Measurements from ENCODE around the gene ZFC3H1. TPM values are rescaled to one million over a fixed set of nuclear protein-coding genes. Genes with fewer than 3 reads are reported as not detected.

Gene ZFC3H1
- total RNA-seq, 1 donor from 2014 or later: 29.0 TPM

DNA sequence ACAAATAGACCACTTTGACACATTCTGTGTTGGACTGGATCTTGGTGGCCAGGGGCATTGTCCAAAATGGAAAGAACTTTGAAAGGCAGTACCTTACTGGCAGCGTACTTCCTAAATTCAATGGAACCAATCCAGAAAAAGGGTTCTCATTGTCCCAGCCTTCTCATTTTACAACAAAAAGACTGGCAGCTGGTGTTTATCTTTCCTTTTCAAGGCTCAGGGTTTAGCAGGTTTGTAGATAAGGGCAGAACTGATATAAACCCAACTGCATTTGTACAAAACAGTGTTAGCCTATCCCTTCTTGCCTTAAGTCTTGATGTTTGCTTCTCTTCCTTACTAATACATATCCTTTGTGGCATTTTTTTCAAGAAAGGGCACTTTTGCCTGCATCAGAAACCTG is 8.2 kb upstream of the ZFC3H1 start:
- ATAC-seq: no peak

DNA sequence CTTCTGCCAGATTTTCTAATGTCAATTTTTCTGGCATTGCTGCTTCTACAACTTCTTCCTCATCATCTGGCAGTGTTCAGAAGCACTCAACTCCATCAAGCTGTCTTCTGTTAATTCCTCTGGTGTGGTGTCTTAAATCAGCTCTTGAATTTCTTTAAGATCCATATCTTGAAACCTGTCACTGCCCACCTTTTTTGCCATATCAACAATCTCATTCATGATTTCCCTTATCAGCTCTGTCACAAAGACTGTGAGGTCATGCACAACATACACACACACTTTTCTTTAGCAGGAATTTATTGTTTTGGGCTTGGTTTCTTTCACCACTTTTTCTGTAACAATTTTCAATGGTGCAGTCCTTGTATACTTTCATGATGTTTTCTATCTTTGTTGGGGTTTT is 7.7 kb upstream of the ZFC3H1 start:
- no peak for ATAC-seq

DNA sequence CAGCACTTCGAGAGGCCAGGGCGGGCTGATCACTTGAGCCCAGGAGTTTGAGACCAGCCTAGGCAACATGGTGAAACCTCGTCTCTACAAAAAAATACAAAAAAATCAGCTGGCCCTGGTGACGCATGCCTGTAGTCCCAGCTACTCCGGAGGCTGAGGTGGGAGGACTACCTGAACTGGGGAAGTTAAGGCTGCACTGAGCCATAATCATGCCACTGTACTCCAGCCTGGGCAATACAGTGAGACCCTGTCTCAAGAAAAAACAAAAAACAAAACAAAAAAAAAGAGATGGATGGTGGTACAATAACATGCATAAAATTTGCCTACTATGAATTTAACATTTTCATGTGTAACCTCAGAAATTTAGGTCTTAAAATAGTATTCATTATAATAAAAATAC is 2.6 kb upstream of the ZFC3H1 start:
- ATAC-seq: no peak

DNA sequence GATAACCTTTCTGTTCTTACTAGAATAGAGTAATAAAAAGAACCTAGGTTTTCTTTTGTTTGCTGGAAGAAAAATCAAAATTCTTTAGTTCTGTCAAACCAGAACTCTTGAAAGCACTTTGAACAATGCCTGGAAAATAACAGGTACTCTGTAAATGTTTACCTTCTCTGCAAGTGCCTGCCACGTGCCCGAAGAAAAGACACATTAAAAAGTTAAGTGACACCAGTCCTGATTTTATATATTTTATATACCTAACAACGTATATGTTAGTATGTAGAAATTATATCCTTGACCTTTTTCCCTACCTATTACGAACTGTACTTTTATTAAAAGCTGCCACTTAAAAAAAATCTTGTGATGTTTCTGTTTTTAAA is 1.4 kb upstream of the ZFC3H1 start:
- no peak for ATAC-seq

DNA sequence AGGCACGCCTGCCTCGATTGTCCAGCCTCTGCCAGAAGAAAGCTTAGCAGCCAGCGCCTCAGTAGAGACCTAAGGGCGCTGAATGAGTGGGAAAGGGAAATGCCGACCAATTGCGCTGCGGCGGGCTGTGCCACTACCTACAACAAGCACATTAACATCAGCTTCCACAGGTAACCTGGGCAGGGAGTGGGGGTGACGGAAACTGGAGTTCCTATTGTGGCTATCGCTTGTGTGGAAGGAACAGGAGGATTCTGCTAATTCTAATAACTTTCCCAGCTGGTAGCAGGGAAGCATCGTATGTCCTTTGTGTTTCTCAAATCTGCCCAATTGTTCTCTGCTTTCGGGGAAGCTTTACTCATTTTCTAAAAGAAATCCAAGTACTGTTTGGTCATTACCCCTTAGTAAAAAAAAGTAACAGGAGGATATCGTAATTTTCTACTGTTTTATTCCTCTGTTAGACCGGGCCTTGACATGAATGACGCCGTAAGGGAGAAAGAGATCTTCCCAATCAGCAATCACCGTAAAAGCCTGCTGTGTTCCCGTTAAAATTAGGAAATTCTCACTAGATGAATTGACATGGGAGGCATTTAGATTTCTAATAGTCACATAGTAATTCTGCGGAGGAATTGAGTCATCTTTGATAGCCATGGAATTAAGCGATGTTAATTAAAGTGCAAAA is 902 bp upstream of the ZFC3H1 start:
- ATAC-seq: no peak

DNA sequence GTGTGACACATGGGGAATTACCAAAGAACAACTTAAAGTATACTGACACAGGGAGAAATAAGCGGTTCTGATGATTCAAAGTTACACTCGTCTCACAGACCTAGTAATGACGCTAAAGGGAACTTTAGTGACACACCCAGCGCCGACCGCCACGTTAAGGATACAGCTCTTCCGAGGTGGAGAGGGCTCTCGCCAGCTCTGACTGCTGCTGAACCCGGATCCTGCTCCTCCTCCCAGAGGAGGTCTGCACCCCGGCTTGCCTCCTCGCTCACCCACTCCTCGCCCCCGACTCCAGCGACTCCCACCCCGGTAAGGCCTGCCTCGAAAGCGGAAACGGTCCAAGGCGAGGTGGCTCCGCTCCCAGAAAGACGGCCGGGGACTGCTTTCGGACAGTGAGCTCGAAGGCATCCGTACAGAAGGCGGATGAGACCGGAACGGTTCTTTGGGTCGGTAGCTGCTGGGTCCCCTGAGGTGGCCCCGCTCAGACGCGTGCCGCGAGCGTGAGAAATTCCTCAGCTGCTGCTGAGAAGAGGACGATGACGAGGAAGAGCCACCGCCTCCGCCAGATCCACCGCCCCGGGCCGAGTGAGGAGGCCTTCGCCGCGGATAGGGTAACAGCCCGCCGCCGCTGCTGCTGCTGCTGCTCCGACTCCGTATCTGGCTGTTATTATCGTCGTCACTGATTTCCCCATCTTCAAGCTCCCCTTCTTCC is 643 bp downstream of the ZFC3H1 start:
- peak; percentile 71 for ATAC-seq

DNA sequence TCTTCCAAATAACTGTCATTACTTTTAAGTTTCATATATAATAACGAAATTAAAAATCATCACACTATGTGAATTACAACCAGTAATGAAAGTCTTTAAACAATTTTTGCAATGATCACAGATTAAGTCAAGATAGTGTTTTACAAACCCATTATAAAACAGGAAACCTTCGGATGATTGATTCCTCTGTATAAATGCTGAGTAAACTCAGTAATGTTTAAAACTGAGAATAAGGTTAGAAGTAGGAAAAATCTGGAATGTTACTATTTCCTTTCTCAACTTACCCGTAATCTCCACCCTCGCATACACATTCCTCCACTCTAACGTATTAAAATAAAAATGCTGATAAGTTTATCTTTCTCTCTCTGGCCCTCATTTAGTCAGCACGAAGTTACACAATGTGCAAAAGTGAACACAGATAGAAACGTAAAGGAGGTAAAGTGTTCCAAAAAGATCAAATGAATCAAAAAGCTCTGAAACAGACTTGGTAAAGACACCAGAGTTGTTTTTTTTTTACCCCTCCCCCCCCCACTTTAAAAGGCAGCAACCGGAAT is 1.6 kb downstream of the ZFC3H1 start:
- no peak for ATAC-seq

DNA sequence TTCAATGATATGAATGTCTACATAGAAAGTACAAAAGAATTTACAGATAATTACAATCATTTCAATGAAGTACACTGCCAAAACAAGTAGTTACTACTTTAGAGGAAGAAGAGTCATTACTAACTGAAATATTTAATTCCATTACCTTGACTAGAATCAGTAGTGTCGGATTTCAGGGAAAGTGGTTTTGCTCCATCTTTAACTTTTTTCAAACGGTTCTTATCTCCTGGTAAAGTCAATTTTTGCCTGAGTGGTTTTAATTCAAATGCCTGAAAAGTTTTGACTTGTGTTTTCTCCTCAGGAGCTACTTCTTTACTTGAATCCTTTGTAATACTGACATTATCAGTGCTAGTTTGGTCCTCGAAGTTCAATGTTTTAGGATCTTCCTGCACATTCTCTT is 6.9 kb downstream of the ZFC3H1 start:
- no peak for ATAC-seq

DNA sequence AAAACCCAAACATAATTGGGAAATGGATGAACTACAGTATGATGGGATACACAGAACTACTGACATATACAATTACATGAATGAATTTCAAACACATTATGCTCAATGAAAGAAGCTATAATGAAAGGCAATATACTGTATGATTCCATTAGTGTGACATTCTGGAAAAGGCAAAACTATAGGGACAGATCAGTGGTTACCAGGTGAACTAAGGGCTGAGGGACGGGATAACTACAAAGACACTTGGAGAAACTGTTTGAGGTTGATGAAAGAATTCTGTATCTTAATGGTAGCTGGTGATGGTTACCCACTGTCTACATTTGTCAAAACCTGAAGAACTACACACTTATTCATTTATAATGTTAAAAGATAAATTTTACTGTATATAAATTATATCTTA is 7.7 kb downstream of the ZFC3H1 start:
- no peak for ATAC-seq

DNA sequence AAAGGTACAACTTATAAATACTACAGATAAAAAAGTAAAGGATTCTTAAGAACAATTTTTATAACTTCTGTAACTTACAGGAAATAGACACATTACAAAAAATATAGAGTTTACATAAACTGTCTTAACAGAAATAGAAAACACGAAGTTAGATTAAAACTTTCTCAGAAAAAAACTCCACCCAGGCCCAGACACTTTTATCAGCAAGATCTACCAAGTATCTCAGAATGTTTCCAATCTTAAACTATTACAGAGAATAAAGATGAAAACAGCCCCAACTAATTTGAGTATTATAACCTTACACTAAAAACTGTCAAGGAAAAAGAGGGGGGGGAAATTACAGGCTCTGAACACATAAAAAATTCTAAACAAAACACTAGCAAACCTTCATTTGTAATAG is 8.2 kb downstream of the ZFC3H1 start:
- ATAC-seq: no peak

DNA sequence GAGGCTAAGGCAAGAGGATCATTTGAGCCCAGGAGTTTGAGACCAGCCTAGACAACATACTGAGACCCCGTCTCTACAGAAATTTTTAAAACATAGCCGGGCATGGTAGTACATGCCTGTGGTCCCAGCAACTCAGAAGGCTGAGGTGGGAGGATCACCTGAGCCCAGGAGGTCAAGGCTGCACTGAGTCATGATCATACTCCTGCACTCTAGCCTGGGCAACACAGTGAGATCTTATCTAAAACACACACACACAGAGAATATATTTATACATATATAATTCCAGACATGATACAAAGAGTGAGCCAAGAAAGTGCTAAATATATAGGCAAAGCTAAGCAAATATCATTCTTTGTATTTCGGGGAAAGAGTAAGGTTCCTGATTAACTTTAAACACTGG is 9.4 kb downstream of the ZFC3H1 start:
- no peak for ATAC-seq

DNA sequence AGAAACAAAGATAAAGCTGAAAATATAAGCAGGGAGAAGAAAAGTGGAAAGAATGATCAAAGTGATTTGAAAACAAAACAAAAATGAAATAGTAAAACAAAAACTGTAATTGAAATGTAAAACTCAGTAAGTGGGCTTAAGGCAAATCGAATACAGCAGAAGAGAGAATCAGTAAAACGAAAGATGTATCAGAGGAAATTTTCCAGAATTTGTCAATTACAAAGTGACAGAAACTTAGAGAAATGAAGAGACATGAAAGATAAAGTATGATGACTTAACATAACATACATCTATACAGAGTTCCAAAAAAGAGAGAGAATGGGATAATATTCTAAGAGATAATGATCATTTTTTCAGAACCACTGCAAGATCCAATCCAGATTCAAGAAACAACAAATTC is 10.5 kb downstream of the ZFC3H1 start:
- ATAC-seq: no peak

DNA sequence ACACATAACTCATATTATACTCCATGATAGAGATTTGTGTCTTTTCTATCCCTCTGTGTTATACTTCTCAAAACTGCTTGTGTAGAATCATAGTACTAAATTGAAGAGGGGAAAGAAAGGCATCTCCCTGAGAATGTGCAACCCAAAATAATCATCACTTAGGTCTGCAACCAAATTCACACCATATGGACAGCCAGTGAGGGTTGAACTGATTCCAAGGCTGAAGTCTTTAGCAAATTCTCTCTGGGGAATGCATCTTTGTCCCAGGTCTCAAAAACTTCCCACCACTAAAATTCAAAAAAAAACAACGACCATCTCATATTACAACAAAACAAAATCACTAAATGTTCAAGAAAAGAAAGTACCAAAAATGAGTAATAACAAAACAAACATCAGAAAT is 11.0 kb downstream of the ZFC3H1 start:
- no peak for ATAC-seq

DNA sequence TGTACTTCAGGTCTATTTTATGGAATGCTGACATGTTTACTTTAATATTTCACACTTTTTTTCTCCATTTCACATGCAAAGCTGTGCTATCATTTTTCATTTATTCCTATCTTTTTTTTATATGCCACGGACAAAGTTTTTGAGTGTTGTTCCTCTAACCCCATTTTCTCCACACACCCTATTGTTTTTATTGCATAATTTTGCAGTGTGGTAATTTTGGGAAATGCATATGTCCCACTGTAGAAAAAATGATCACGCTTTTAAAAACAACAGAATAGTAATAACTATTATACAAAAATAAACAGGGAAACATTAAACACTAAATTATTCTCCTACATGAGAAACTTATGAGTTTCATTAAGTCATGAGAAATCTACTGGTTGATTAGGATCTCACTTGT is 14.2 kb downstream of the ZFC3H1 start:
- no peak for ATAC-seq

DNA sequence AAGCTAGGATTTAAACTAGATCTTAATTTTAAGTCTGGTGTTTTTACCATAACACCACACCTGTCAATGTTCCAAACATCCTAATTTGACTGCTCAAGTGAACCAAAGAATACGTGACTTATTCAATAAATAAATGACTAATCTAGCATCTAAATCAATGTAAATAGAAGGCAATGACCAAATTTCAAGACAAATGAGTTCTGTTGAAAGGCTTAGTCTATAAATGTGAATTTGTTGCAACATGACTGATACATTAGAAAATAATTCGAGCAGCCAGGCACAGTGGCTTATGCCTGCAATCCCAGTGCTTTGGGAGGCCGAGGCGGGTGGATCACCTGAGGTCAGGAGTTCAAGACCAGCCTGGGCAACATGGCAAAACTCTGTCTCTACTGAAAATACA is 15.1 kb downstream of the ZFC3H1 start:
- ATAC-seq: peak; percentile 88

DNA sequence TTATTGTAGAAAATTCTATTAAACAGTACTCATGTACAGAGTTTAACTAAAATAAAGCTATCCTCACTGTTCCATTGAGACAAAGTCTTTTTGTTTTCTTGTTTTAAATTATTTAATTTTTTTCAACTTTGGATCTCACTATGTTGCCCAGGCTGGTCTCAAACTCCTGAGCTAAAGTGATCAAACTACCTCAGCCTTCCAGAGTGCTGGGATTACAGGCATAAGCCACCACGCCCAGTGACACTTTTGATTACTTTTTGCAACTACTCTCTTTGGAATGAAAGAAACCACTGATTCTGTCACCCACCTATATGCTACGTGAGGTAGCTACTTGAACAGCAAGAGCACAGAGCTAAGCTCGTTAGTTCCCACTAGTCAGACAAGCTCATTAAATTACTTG is 17.1 kb downstream of the ZFC3H1 start:
- ATAC-seq: peak; percentile 70

DNA sequence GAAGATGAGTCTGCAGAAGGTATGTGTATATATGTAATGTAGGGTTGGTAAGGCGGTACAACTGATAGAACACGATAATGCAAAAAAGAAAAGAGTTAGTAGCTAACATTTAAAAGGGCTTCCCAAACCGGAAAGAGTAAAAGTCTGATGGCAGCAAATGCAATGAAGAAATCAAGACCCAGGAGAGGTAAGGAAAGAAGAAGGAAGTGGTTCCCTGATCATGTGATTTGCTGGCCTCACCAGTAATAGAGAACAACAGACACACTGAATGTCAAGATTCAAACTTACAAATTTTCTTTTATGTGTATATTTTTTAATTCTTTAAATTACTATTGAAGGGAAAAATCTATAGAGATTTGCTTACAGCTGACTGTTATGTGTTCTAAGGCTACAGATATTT is 18.4 kb downstream of the ZFC3H1 start:
- no peak for ATAC-seq

DNA sequence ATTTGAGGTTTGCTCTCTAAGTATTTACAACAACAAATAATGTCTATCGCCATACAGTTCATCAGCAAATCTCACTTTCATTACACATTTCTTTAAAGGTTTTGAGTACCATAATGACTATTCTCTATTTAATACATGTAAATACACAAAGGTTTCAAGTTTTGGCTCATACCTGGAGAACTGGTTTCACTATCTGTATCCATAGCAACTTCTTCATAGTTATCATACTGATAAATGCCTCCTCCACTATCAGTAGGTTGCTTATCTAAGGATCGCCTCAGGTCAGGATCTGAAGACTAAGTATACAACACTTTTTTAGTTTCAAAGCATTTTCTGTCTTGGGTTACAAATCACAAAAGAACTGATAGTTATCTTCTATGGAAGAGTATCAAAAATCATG is 21.4 kb downstream of the ZFC3H1 start:
- no peak for ATAC-seq

DNA sequence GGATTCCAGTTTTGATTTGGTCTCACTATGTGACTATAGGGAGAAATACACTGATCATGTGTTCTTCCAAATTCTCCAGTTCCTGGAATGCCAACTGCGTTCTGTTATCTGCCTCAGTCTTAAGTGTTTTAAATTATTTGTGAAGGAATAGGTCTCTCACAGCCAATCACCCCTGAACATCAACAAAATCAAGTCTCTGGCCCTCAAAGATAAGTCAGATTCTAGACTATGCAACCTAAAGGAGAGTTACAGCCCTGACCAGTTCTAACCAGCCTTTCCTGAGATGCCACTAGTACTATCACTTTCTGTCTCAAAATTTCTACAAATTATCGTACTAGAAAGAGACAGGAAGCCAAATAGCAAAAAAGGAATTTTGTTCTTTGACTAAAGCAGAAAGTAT is 22.3 kb downstream of the ZFC3H1 start:
- no peak for ATAC-seq

DNA sequence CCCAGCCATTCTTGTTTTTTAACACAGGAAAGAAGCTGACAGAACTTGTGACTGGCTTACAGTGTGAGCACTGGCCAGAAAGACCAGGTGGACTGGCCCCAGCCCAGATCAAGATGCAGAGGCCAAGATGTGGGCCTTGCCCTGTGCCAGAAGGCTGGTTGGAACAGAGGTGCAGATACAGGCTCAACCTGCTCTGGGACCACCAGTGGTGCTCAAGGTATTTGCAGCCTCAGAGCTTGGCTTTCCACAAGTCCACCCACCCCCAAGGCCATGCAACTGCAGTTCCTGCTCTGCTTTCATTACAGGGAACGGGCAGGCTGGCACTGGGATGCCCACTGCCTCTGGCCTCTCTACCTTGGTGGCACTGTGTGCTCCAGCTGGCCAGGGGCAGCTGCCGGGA is 23.3 kb downstream of the ZFC3H1 start:
- peak; percentile 74 for ATAC-seq

DNA sequence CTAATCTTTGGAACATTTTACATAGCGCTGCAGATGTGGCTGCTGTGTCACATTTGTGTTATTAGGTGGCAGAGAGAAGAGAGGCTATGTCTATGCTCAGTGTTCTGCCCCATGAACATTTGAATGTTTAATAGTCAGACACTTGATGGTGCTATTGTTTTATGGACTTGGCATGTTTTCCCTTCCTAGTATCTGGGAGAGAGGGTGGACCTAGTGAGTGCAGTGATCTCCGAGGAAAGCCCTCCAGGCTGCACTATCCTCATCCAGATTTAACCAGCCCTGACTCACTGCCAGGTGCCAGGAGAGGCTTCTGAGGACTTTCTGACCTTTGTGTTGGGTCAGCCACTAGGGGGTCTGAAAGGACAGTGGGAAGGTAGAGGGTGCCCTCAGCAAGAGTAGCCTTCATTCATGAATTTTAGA is 24.3 kb downstream of the ZFC3H1 start:
- peak; percentile 37 for ATAC-seq

DNA sequence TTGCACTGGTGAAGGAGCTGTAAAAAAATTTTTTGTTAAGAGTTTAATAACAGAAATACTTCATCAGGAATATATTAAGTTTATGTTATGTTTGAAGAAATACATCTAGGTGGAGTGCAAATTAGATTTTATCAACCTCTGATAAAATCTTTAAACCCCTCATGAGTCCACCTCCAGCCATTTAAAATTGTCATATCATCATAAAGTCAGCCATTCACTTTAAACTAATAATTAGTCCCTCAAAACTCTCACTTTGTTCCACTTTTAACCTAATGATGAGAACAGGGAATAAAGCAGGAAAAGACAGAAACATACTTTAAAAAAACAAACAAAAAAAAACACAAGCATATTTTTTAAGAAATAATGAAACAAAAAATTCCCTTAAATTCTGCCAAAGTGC is 25.1 kb downstream of the ZFC3H1 start:
- no peak for ATAC-seq

DNA sequence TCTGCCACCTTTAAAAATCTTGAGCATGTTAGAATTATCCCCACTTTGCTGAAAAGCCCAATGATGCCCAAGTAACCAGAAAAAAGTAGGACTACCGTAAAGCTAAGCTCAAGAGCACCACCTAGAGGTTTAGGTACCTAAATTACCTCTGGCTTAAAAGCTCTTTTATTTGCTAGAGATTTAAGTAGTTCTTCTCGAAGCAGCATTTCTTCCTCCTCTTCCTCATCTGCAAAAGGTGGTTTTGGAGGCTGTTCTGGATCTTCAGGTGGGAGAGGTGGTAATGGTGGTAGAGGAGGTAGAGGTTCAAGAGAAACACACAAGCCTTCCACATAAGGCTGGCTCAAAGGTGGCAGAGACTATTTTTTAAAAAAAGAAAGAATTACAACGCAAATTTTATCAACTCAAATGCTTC is 26.9 kb downstream of the ZFC3H1 start:
- ATAC-seq: peak; percentile 53

DNA sequence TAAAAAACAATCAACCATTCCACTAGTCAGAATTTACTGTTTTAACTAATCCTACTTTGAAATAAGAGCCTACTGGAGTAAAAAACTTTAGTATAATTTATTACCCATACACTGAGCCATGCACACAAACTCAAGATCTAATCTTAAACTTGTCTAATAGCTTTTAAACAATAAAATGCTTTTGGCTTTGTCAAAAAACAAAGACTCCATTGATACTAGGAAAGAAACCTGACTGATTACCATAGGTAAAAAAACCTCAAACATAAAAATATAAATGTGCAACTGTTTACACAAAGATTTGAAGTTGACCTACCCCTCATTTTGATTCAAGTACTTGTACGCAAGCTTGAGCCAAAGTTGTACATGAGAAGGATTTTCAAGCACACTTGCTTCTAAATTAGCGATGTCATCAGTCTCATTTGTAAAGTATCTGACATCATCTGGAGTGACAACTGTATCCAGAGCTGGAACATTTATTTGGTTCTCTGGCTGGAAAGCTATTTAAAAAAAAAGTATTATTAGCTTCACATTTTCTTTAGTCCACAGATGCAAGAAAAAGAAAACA is 36.1 kb downstream of the ZFC3H1 start:
- no peak for ATAC-seq
